Measurements from ENCODE around the gene ATP6V1C2.

The ATP6V1C2 gene

GRCh38 chr2:10824191-10824590 is 102.8 kb downstream of the ATP6V1C2 start:
- Histone ChIP-seq H3K4me3 (ENCODE audit: low read length) (no peak overlapping the region), H4K20me1 (ENCODE audit: insufficient read depth, low read length) (no peaks in the 10 kb centered on the region), H3K4me1 (ENCODE audit: low read length) (peaks cover 12% of the 10 kb centered on the region), H3K79me2 (ENCODE audit: low read length) (no peaks in the 10 kb centered on the region), H2AFZ (ENCODE audit: low read depth, low read length) (no peak overlapping the region), H3K9ac (ENCODE audit: low read length) (no peak overlapping the region), H3K9me3 (ENCODE audit: insufficient read depth, low read length) (no peaks in the 10 kb centered on the region), H3K27me3 (ENCODE audit: low read depth, low read length) (peaks cover 41% of the 10 kb centered on the region), H3K4me2 (ENCODE audit: low read length) (no peak overlapping the region), H3K27ac (ENCODE audit: low read length) (no peak overlapping the region), H3K36me3 (replicated peaks; ENCODE audit: low read depth, low read length) (no peaks in the 10 kb centered on the region)
- TF ChIP-seq CTCF (IDR thresholded peaks at IDR 0.05; ENCODE audit: low read depth, low read length) (no peak), EZH2phosphoT487 (IDR thresholded peaks at IDR 0.05; ENCODE audit: low read depth) (no peak)

DNA sequence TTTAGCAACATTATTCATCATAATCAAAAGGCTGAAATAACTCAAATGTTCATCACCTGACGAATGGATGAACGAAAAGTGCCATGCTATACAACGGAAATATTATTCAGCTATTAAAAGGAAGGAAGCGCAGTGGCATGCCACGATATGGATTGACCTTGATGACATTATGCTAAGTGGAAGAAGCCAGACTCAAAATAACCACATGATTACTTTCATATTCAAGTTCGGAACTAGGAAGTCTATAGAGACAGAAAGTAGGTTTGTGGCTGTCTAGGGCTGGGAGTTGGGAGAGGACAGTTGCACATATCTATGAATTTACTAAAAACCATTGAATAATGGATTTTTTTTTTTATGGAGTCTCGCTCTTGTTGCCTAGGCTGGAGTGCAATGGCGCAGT is 104.6 kb downstream of the ATP6V1C2 start:
- Histone ChIP-seq H3K27me3 (ENCODE audit: low read depth, low read length) (peaks cover 39% of the 10 kb centered on the region), H3K4me3 (ENCODE audit: low read length) (no peak overlapping the region), H3K4me1 (ENCODE audit: low read length) (peaks cover 12% of the 10 kb centered on the region), H3K9me3 (ENCODE audit: insufficient read depth, low read length) (no peaks in the 10 kb centered on the region), H3K36me3 (replicated peaks; ENCODE audit: low read depth, low read length) (no peaks in the 10 kb centered on the region), H2AFZ (ENCODE audit: low read depth, low read length) (no peak overlapping the region), H3K79me2 (ENCODE audit: low read length) (no peaks in the 10 kb centered on the region), H3K27ac (ENCODE audit: low read length) (no peak overlapping the region), H4K20me1 (ENCODE audit: insufficient read depth, low read length) (no peaks in the 10 kb centered on the region), H3K4me2 (ENCODE audit: low read length) (no peak overlapping the region), H3K9ac (ENCODE audit: low read length) (no peak overlapping the region)
- no peak for TF ChIP-seq EZH2phosphoT487 (IDR thresholded peaks at IDR 0.05; ENCODE audit: low read depth)
- no peak for TF ChIP-seq CTCF (IDR thresholded peaks at IDR 0.05; ENCODE audit: low read depth, low read length)

DNA sequence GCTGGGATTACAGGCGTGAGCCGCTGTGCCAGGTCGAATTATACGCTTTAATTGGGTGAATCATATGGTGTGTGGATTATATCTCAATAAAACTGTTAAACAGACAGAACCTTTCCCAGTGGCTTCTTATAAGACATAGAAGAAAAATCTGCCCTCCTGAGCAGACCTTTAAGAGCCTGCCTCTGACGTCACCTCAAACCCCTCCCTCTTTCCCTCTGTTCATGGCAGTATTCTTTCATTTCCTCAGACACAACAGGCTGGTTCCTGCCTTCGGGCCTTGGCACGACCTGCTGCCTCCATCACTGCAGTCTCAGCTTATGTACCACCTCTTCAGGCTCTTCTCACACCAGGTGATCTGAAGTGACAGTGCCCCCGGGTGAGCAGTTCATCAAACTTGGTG is 105.2 kb downstream of the ATP6V1C2 start:
- Histone ChIP-seq H3K4me1 (ENCODE audit: low read length) (peaks cover 12% of the 10 kb centered on the region), H2AFZ (ENCODE audit: low read depth, low read length) (no peak overlapping the region), H3K9ac (ENCODE audit: low read length) (no peak overlapping the region), H3K4me3 (ENCODE audit: low read length) (peak overlapping the region; percentile 31; the same call in 1 of the 2 replicates), H3K79me2 (ENCODE audit: low read length) (no peaks in the 10 kb centered on the region), H4K20me1 (ENCODE audit: insufficient read depth, low read length) (no peaks in the 10 kb centered on the region), H3K36me3 (replicated peaks; ENCODE audit: low read depth, low read length) (no peaks in the 10 kb centered on the region), H3K27me3 (ENCODE audit: low read depth, low read length) (peaks cover 39% of the 10 kb centered on the region), H3K9me3 (ENCODE audit: insufficient read depth, low read length) (no peaks in the 10 kb centered on the region), H3K27ac (ENCODE audit: low read length) (no peak overlapping the region), H3K4me2 (ENCODE audit: low read length) (peak overlapping the region; percentile 41)
- TF ChIP-seq CTCF (IDR thresholded peaks at IDR 0.05; ENCODE audit: low read depth, low read length) (no peak), EZH2phosphoT487 (IDR thresholded peaks at IDR 0.05; ENCODE audit: low read depth) (no peak)

DNA sequence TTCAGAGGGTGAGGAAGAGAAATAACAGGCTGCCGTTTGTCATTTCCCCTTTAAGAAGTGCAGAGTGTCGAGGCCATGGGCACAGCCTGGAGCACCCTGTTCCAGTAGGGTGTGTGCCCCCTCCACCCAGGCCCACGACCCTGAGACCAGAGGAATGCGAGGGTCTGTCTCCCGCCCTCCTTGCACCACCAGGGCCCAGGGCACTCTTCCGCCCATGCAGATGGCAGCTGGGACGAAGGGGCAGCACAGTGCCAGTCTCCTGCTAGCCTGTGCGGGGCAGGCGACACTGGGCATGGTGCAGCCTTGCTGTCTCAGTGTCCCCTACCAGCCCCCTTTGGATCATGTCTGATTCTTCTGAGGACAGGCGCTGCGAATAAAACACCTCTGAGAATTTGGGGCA is 106.9 kb downstream of the ATP6V1C2 start:
- Histone ChIP-seq H3K9ac (ENCODE audit: low read length) (no peak overlapping the region), H4K20me1 (ENCODE audit: insufficient read depth, low read length) (no peaks in the 10 kb centered on the region), H2AFZ (ENCODE audit: low read depth, low read length) (0 out of 2 replicates have a peak overlapping the region, but pooled peaks have one; percentile 3), H3K27me3 (ENCODE audit: low read depth, low read length) (peaks cover 39% of the 10 kb centered on the region), H3K9me3 (ENCODE audit: insufficient read depth, low read length) (no peaks in the 10 kb centered on the region), H3K4me3 (ENCODE audit: low read length) (no peak overlapping the region), H3K79me2 (ENCODE audit: low read length) (no peaks in the 10 kb centered on the region), H3K36me3 (replicated peaks; ENCODE audit: low read depth, low read length) (no peaks in the 10 kb centered on the region), H3K4me1 (ENCODE audit: low read length) (peaks cover 19% of the 10 kb centered on the region), H3K4me2 (ENCODE audit: low read length) (peak overlapping the region; percentile 44), H3K27ac (ENCODE audit: low read length) (no peak overlapping the region)
- TF ChIP-seq CTCF (IDR thresholded peaks at IDR 0.05; ENCODE audit: low read depth, low read length) (no peak), EZH2phosphoT487 (IDR thresholded peaks at IDR 0.05; ENCODE audit: low read depth) (no peak)

All from OCI-LY3 (cell line).